Keratinocyte (primary cell): ENCODE measurements around the gene GSTO2. TPM values are rescaled to one million over a fixed set of nuclear protein-coding genes. Genes with fewer than 3 reads are reported as not detected.

Experiments
- DNase-seq: peaks from one replicate; pipeline ENCODE4 v3.0.0-alpha.2; 2011; ENCODE audit warnings: low read depth, missing footprints, low spot score
- FAIRE-seq: peaks from 2 replicates; lab custom pipeline; 2011; peaks lifted over from hg19 to GRCh38; lab: Jason Lieb, UNC
- H2AFZ ChIP-seq: 2 replicates; pipeline ENCODE4 v1.6.0; 2012; ENCODE audit warnings: low read length, control low read depth, inconsistent platforms; ENCODE audit not compliant: control insufficient read depth
- H3K27ac ChIP-seq: 2 replicates; pipeline ENCODE4 v1.5.1; 2011; ENCODE audit warnings: low read length; ENCODE audit not compliant: control insufficient read depth, insufficient read depth
- H3K27me3 ChIP-seq: 3 replicates; pipeline ENCODE4 v1.6.0; 2011; ENCODE audit warnings: low read length; ENCODE audit not compliant: control insufficient read depth, insufficient read depth; ENCODE audit errors: extremely low read depth
- H3K36me3 ChIP-seq, 2 experiments: 2 replicates in 1 of 2; 3 replicates in 1 of 2; pipeline ENCODE4 v1.5.1; 2011; ENCODE audit warnings: low read length in 2 of 2, mild to moderate bottlenecking in 1 of 2; ENCODE audit not compliant: control insufficient read depth in 2 of 2, insufficient read depth in 2 of 2; ENCODE audit errors: extremely low read depth in 1 of 2
- H3K4me1 ChIP-seq: 3 replicates; pipeline ENCODE4 v1.5.1; 2011; ENCODE audit warnings: low read length; ENCODE audit not compliant: control insufficient read depth, insufficient read depth; ENCODE audit errors: extremely low read depth
- H3K4me2 ChIP-seq: 3 replicates; pipeline ENCODE4 v1.6.0; 2011; ENCODE audit warnings: low read depth, low read length; ENCODE audit not compliant: control insufficient read depth, insufficient read depth; ENCODE audit errors: extremely low read depth
- H3K4me3 ChIP-seq, 3 experiments: fragments of 200-600 bp in 1 of 3; sonication (generic) in 1 of 3; 2 replicates in 2 of 3; 3 replicates in 1 of 3; pipeline ENCODE4 v1.5.1; 2011 to 2016; ENCODE audit warnings: low read length in 3 of 3, mild to moderate bottlenecking in 3 of 3, control low read depth in 2 of 3, inconsistent platforms in 1 of 3, low read depth in 1 of 3, mixed read lengths in 1 of 3, mixed run types in 1 of 3, moderate library complexity in 1 of 3; ENCODE audit not compliant: control insufficient read depth in 2 of 3, insufficient read depth in 2 of 3; ENCODE audit errors: extremely low read depth in 1 of 3
- H3K79me2 ChIP-seq: 2 replicates; pipeline ENCODE4 v1.6.0; 2012; ENCODE audit warnings: low read length; ENCODE audit not compliant: control insufficient read depth, insufficient read depth
- H3K9ac ChIP-seq: 3 replicates; pipeline ENCODE4 v1.6.0; 2011; ENCODE audit warnings: low read length; ENCODE audit not compliant: control insufficient read depth, insufficient read depth; ENCODE audit errors: extremely low read depth
- H3K9me1 ChIP-seq: 3 replicates; pipeline ENCODE4 v1.6.0; 2011; ENCODE audit warnings: low read length; ENCODE audit not compliant: control insufficient read depth, insufficient read depth; ENCODE audit errors: extremely low read depth
- H3K9me3 ChIP-seq: 2 replicates; pipeline ENCODE4 v1.5.1; 2012; ENCODE audit warnings: low read depth, low read length; ENCODE audit not compliant: control insufficient read depth
- H4K20me1 ChIP-seq: 3 replicates; pipeline ENCODE4 v1.6.0; 2011; ENCODE audit warnings: low read length; ENCODE audit not compliant: control insufficient read depth, insufficient read depth; ENCODE audit errors: extremely low read depth
- CTCF ChIP-seq, 3 experiments: IDR thresholded peaks in 1 of 3; conservative IDR thresholded peaks in 1 of 3; optimal IDR thresholded peaks in 1 of 3; 2 replicates in 2 of 3; 3 replicates in 1 of 3; pipeline versions ENCODE3 to v1.5.1; 2011; ENCODE audit warnings: low read length in 3 of 3, mild to moderate bottlenecking in 3 of 3, moderate library complexity in 2 of 3, control low read depth in 1 of 3, inconsistent platforms in 1 of 3; ENCODE audit not compliant: insufficient read depth in 2 of 3; ENCODE audit errors: extremely low read depth in 1 of 3
- dilution Hi-C: fragments of 300-500 bp; cut with MboI; formaldehyde crosslinking; loops from one replicate; pipeline ENCODE4 v1.7.0; 2020; ENCODE audit warnings: low sequenced_read_pairs; ENCODE audit not compliant: extremely low pct_ligation_motif_present
- polyA plus RNA-seq, 5 experiments: library from polyadenylated mRNA; depleted of rRNA in 3 of 5; stranded (reverse) in 3 of 5; stranded (forward) in 1 of 5; unstranded in 1 of 5; fragments of >200 nt; gene quantifications; 1 replicate in 1 of 5; 2 replicates in 3 of 5; 3 replicates in 1 of 5; pipeline versions ENCODE4 v1.2.1 to v1.2.3, GENCODE V29; 2011 to 2012; ENCODE audit warnings: missing spikeins in 2 of 5, low read depth in 1 of 5, low replicate concordance in 1 of 5

Gene GSTO2
- polyA plus RNA-seq, 1 donor (not counting 4 experiments of a cell fraction or from before 2014, with no cell fraction given), result 56.9 TPM

GRCh38 chr10:104260775-104261115, 8.2 kb upstream of the GSTO2 start:
- Histone ChIP-seq H4K20me1 (no peaks in the 10 kb centered on the region), H3K27ac (peak overlapping the region; percentile 88)

GRCh38 chr10:104262055-104262454, 6.9 kb upstream of the GSTO2 start:
- dilution Hi-C loops, result no loop called here
- DNase-seq, result no peak
- no peak for FAIRE-seq
- Histone ChIP-seq H3K36me3 (peaks cover 19 to 27% of the 10 kb centered on the region in 2 experiments), H3K4me3 (no peak overlapping the region), H3K4me2 (no peak overlapping the region), H2AFZ (no peak overlapping the region), H3K79me2 (peaks cover 40% of the 10 kb centered on the region), H3K9me3 (no peaks in the 10 kb centered on the region), H3K27me3 (no peaks in the 10 kb centered on the region), H3K9ac (no peak overlapping the region), H3K4me1 (peaks cover 45% of the 10 kb centered on the region), H3K27ac (no peak overlapping the region), H4K20me1 (no peaks in the 10 kb centered on the region), H3K9me1 (peaks cover 1% of the 10 kb centered on the region)
- TF ChIP-seq CTCF (optimal IDR thresholded peaks at IDR 0.05 in 1 of 3, IDR thresholded peaks at IDR 0.05 in 1 of 3, conservative IDR thresholded peaks at IDR 0.05 in 1 of 3; ENCODE audit: extremely low read depth in 1 of 3, insufficient read depth in 2 of 3, low read length in 3 of 3), result no peak

More at GRCh38 chr10:104260775-104261115, 8.2 kb upstream of the GSTO2 start:
- peaks cover 51% of the 10 kb centered on the region for H3K79me2 ChIP-seq
- dilution Hi-C loops, result no loop called here
- H3K9me1 ChIP-seq, result peaks cover 3% of the 10 kb centered on the region
- FAIRE-seq, result peak; percentile 83
- peaks cover 57% of the 10 kb centered on the region for H3K4me1 ChIP-seq
- peak overlapping the region; percentile 68 for H3K4me2 ChIP-seq
- TF ChIP-seq CTCF (optimal IDR thresholded peaks at IDR 0.05 in 1 of 3, IDR thresholded peaks at IDR 0.05 in 1 of 3, conservative IDR thresholded peaks at IDR 0.05 in 1 of 3; ENCODE audit: extremely low read depth in 1 of 3, insufficient read depth in 2 of 3, low read length in 3 of 3), result no peak
- no peak for DNase-seq
- H3K27me3 ChIP-seq, result no peaks in the 10 kb centered on the region
- H3K4me3 ChIP-seq, result peak overlapping the region in 1 of 3 experiments; percentile 6
- H3K9me3 ChIP-seq, result no peaks in the 10 kb centered on the region
- H3K36me3 ChIP-seq, result peaks cover 16 to 24% of the 10 kb centered on the region in 2 experiments
- no peak overlapping the region for H2AFZ ChIP-seq
- peak overlapping the region; percentile 65 for H3K9ac ChIP-seq
